ENCODE results near the gene MRLN. TPM values are rescaled to one million over a fixed set of nuclear protein-coding genes. Genes with fewer than 3 reads are reported as not detected.

The MRLN gene
- total RNA-seq, 4 donors from 2014 or later = not detected

GRCh38 chr10:59781511-59781910, 28.3 kb upstream of the MRLN start:
- no peak for TF ChIP-seq POLR2A (IDR thresholded peaks at IDR 0.05)
- no peak for TF ChIP-seq CTCF (IDR thresholded peaks at IDR 0.05)
- H3K4me3 ChIP-seq (ENCODE audit: low read depth, poor library complexity, severe bottlenecking) = no peak overlapping the region
- DNase-seq (ENCODE audit: low spot score in 2 of 2) = no peak
- intact Hi-C loops (cut with DNase I; ENCODE audit: low total_unique reads) = no loop called here
- 94% methylated on average over 8 of the region's 8 CpGs for WGBS, 2 donors

- DNase-seq (ENCODE audit: low spot score in 2 of 2) = no peak
- TF ChIP-seq CTCF (IDR thresholded peaks at IDR 0.05) = no peak
- no peak for TF ChIP-seq POLR2A (IDR thresholded peaks at IDR 0.05)
- intact Hi-C loops (cut with DNase I; ENCODE audit: low total_unique reads) = no loop called here
- no peak overlapping the region for H3K4me3 ChIP-seq (ENCODE audit: low read depth, poor library complexity, severe bottlenecking)
- WGBS, 2 donors = 70 to 72% methylated on average over 5 to 6 of the region's 6 CpGs
Measured at GRCh38 chr10:59779756-59780533, 26.7 kb upstream of the MRLN start.

GRCh38 chr10:59774451-59774850, 21.2 kb upstream of the MRLN start:
- H3K4me3 ChIP-seq (ENCODE audit: low read depth, poor library complexity, severe bottlenecking) = no peak overlapping the region
- 89 to 96% methylated on average over 6 of the region's 6 CpGs for WGBS, 2 donors
- no peak for TF ChIP-seq CTCF (IDR thresholded peaks at IDR 0.05)
- no peak for TF ChIP-seq POLR2A (IDR thresholded peaks at IDR 0.05)
- intact Hi-C loops (cut with DNase I; ENCODE audit: low total_unique reads) = no loop called here
- no peak for DNase-seq (ENCODE audit: low spot score in 2 of 2)

- 83 to 90% methylated on average over 2 of the region's 2 CpGs for WGBS, 2 donors
Measured at GRCh38 chr10:59773088-59773487, 19.8 kb upstream of the MRLN start.

GRCh38 chr10:59771162-59771807, 18.0 kb upstream of the MRLN start:
- no peak for DNase-seq (ENCODE audit: low spot score in 2 of 2)
- WGBS, 2 donors = 92% methylated on average over 7 of the region's 7 CpGs
- intact Hi-C loops (cut with DNase I; ENCODE audit: low total_unique reads) = no loop called here
- no peak overlapping the region for H3K4me3 ChIP-seq (ENCODE audit: low read depth, poor library complexity, severe bottlenecking)
- no peak for TF ChIP-seq POLR2A (IDR thresholded peaks at IDR 0.05)
- no peak for TF ChIP-seq CTCF (IDR thresholded peaks at IDR 0.05)

More at GRCh38 chr10:59773088-59773487, 19.8 kb upstream of the MRLN start:
- intact Hi-C loops (cut with DNase I; ENCODE audit: low total_unique reads) = no loop called here
- H3K4me3 ChIP-seq (ENCODE audit: low read depth, poor library complexity, severe bottlenecking) = no peak overlapping the region
- no peak for DNase-seq (ENCODE audit: low spot score in 2 of 2)
- TF ChIP-seq POLR2A (IDR thresholded peaks at IDR 0.05) = no peak
- TF ChIP-seq CTCF (IDR thresholded peaks at IDR 0.05) = no peak

All from lower leg skin (tissue), 4 donors.